ENCODE data around the gene ULK1. TPM values are rescaled to one million over a fixed set of nuclear protein-coding genes. Genes with fewer than 3 reads are reported as not detected.
A peak's percentile ranks its signal among the peaks of the same experiment; 100 is the strongest.

Gene ULK1
- total RNA-seq, 1 experiment from 2014 or later, result 15.7 TPM

DNA sequence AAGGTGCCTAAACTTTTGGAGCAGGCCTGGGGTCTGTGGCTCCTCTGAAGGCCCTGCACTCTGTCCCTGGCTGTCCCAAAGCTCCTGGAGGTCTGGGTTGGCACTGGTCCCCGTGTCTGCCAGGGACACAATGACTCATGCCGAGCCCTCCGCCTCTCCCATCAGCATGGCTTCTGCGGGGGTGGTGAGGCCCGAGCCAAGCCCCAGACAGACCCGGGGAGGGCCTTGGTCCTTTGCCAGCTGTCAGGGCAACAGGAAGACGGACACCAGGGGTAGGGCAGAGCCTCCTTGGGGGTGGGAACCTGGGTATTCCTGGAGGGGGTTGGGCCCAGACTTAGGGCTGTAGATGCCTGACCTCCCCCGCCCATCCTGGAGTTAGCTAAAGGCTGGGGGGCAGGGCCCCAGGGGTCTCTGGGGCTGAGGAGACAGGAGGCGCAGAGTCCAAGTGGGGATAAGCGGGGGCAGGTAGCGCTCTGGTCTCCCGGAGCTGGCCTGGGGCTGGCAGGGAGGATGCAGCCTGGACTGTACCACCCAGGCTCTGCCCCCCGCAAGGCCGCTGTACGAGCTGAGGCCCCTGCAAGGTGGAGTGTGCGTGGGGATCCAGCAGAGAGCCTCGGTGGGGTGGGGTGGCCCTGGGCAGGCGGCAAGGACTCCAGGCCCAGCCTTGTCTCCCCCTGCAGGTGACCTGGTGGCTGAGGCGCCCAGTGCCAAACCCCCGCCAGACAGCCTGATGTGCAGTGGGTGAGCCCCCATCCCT, 18.3 kb downstream of the ULK1 start:
- CTCF ChIA-PET, result no interaction called here
- POLR2A ChIA-PET (ENCODE audit: unreplicated experiment), result no interaction called here
- intact Hi-C loops (cut with micrococcal nuclease), result no loop called here

GRCh38 chr12:131913666-131914065, 19.2 kb downstream of the ULK1 start:
- H4K20me1 ChIP-seq (ENCODE audit: low read length), result no peaks in the 10 kb centered on the region
- BruUV-seq (replicated peaks), result no TSS peak
- no peak overlapping the region for H3K9ac ChIP-seq (ENCODE audit: low read length)
- ChIA-PET CTCF (no interaction called here), POLR2A (ENCODE audit: unreplicated experiment) (no interaction called here)
- H3K9me3 ChIP-seq (ENCODE audit: low read length), result no peaks in the 10 kb centered on the region
- peaks cover 25% of the 10 kb centered on the region for H3K4me1 ChIP-seq (ENCODE audit: insufficient read depth, low read length)
- H3K9me2 ChIP-seq (replicated peaks; ENCODE audit: low read length), result no peaks in the 10 kb centered on the region
- no peaks in the 10 kb centered on the region for H3F3A ChIP-seq (ENCODE audit: low read length, unreplicated experiment)
- peaks cover 36% of the 10 kb centered on the region for H3K36me3 ChIP-seq (ENCODE audit: low read depth, low read length)
- ATAC-seq (no peak), DNase-seq (no peak)
- H3K4me2 ChIP-seq (ENCODE audit: low read length), result no peak overlapping the region
- TF ChIP-seq CTCF (conservative IDR thresholded peaks at IDR 0.05; ENCODE audit: low read depth, low read length) (no peak), EZH2phosphoT487 (IDR thresholded peaks at IDR 0.05; ENCODE audit: borderline replicate concordance, low read length) (no peak), EZH2 (IDR thresholded peaks at IDR 0.05; ENCODE audit: low read length, unreplicated experiment) (no peak)
- H3K4me3 ChIP-seq (ENCODE audit: low read length), result no peak overlapping the region
- no peak overlapping the region for H3K27ac ChIP-seq (ENCODE audit: low read length)
- H3K79me2 ChIP-seq (ENCODE audit: low read length), result no peaks in the 10 kb centered on the region
- no peak overlapping the region for H2AFZ ChIP-seq (ENCODE audit: low read length)
- intact Hi-C loops (cut with micrococcal nuclease), result no loop called here
- H3K27me3 ChIP-seq (ENCODE audit: low read length), result no peaks in the 10 kb centered on the region

More for the DNA sequence above, 18.3 kb downstream of the ULK1 start:
- DNase-seq (peak; percentile 86), ATAC-seq (peak; percentile 74)
- Histone ChIP-seq H3K36me3 (ENCODE audit: low read depth, low read length) (peaks cover 38% of the 10 kb centered on the region), H3K4me3 (ENCODE audit: low read length) (no peak overlapping the region), H3K9ac (ENCODE audit: low read length) (no peak overlapping the region), H3K9me3 (ENCODE audit: low read length) (no peaks in the 10 kb centered on the region), H3K4me2 (ENCODE audit: low read length) (no peak overlapping the region), H3F3A (ENCODE audit: low read length, unreplicated experiment) (no peaks in the 10 kb centered on the region), H2AFZ (ENCODE audit: low read length) (no peak overlapping the region), H3K9me2 (replicated peaks; ENCODE audit: low read length) (no peaks in the 10 kb centered on the region), H3K4me1 (ENCODE audit: insufficient read depth, low read length) (peaks cover 25% of the 10 kb centered on the region), H3K27ac (ENCODE audit: low read length) (no peak overlapping the region), H3K27me3 (ENCODE audit: low read length) (no peaks in the 10 kb centered on the region), H3K79me2 (ENCODE audit: low read length) (no peaks in the 10 kb centered on the region), H4K20me1 (ENCODE audit: low read length) (no peaks in the 10 kb centered on the region)
- peak; percentile 31; the same call in 1 of the 2 replicates for TF ChIP-seq CTCF (conservative IDR thresholded peaks at IDR 0.05; ENCODE audit: low read depth, low read length)
- TF ChIP-seq EZH2phosphoT487 (IDR thresholded peaks at IDR 0.05; ENCODE audit: borderline replicate concordance, low read length), result no peak
- no TSS peak for BruUV-seq (replicated peaks)

GRCh38 chr12:131914179-131914702, 19.8 kb downstream of the ULK1 start:
- no peak overlapping the region for H2AFZ ChIP-seq (ENCODE audit: low read length)
- no peak overlapping the region for H3K27ac ChIP-seq (ENCODE audit: low read length)
- ATAC-seq (no peak), DNase-seq (no peak)
- peaks cover 33% of the 10 kb centered on the region for H3K36me3 ChIP-seq (ENCODE audit: low read depth, low read length)
- ChIA-PET CTCF (no interaction called here), POLR2A (ENCODE audit: unreplicated experiment) (no interaction called here)
- H4K20me1 ChIP-seq (ENCODE audit: low read length), result no peaks in the 10 kb centered on the region
- H3K4me3 ChIP-seq (ENCODE audit: low read length), result no peak overlapping the region
- no peak overlapping the region for H3K9ac ChIP-seq (ENCODE audit: low read length)
- no peaks in the 10 kb centered on the region for H3K27me3 ChIP-seq (ENCODE audit: low read length)
- H3K9me3 ChIP-seq (ENCODE audit: low read length), result no peaks in the 10 kb centered on the region
- no peaks in the 10 kb centered on the region for H3F3A ChIP-seq (ENCODE audit: low read length, unreplicated experiment)
- H3K9me2 ChIP-seq (replicated peaks; ENCODE audit: low read length), result no peaks in the 10 kb centered on the region
- no peaks in the 10 kb centered on the region for H3K79me2 ChIP-seq (ENCODE audit: low read length)
- H3K4me1 ChIP-seq (ENCODE audit: insufficient read depth, low read length), result peaks cover 25% of the 10 kb centered on the region
- BruUV-seq (replicated peaks), result no TSS peak
- H3K4me2 ChIP-seq (ENCODE audit: low read length), result no peak overlapping the region
- TF ChIP-seq EZH2phosphoT487 (IDR thresholded peaks at IDR 0.05; ENCODE audit: borderline replicate concordance, low read length), result no peak
- TF ChIP-seq EZH2 (IDR thresholded peaks at IDR 0.05; ENCODE audit: low read length, unreplicated experiment), result no peak
- TF ChIP-seq CTCF (conservative IDR thresholded peaks at IDR 0.05; ENCODE audit: low read depth, low read length), result no peak
- intact Hi-C loops (cut with micrococcal nuclease), result no loop called here

Measured in PC-3 (cell line).